Daoy (cell line): ENCODE measurements around the gene SPINK6. TPM values are rescaled to one million over a fixed set of nuclear protein-coding genes. Genes with fewer than 3 reads are reported as not detected.

Experiments used
- DNase-seq: peaks from one replicate; pipeline ENCODE4 v3.0.0-alpha.2; 2015; ENCODE audit warnings: low read depth
- total RNA-seq: library from RNA; depleted of rRNA; stranded (reverse); fragments of >200 nt; shearing (Covaris generic); gene quantifications from 2 replicates; pipeline ENCODE4 v1.2.3, GENCODE V29; 2014; rRNA removed

Gene SPINK6
- total RNA-seq, 1 experiment from 2014 or later = not detected

- peak; percentile 12 for DNase-seq
Observed at GRCh38 chr5:148224117-148224742, 21.4 kb downstream of the SPINK6 start.

- no peak for DNase-seq
Observed at GRCh38 chr5:148228392-148228984, 25.6 kb downstream of the SPINK6 start.

GRCh38 chr5:148229840-148230239, 27.0 kb downstream of the SPINK6 start:
- DNase-seq = no peak

DNA sequence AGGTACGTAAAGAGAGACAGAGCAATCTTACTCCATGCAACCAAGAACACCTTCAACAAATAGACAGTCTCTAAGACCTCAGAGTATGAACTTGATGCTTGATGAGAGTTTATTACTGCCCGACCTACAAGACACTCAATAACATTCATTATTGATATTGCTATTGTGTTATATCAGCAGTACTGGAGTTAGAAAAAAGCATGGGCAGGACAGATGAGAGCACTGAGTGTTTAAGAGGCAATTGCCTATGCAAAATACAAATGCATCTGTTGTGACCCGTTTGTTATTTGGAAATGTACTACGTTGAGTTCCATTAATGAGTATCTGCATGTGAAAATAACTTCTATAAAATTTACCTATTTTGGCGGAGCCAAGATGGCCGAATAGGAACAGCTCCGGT, 27.4 kb downstream of the SPINK6 start:
- DNase-seq = no peak

- DNase-seq = no peak
Observed at GRCh38 chr5:148237785-148238417, 35.1 kb downstream of the SPINK6 start.

- DNase-seq = no peak
Observed at GRCh38 chr5:148238418-148238794, 35.6 kb downstream of the SPINK6 start, which contains the start of gene MARCOL. MARCOL (plus strand) TSS chr5:148238525; CDS start chr5:148238598, 73 bp downstream.

GRCh38 chr5:148248894-148249293, 46.1 kb downstream of the SPINK6 start:
- DNase-seq = no peak

GRCh38 chr5:148255456-148255855, 52.6 kb downstream of the SPINK6 start:
- no peak for DNase-seq

- no peak for DNase-seq
Observed at GRCh38 chr5:148259288-148259687, 56.4 kb downstream of the SPINK6 start.

DNA sequence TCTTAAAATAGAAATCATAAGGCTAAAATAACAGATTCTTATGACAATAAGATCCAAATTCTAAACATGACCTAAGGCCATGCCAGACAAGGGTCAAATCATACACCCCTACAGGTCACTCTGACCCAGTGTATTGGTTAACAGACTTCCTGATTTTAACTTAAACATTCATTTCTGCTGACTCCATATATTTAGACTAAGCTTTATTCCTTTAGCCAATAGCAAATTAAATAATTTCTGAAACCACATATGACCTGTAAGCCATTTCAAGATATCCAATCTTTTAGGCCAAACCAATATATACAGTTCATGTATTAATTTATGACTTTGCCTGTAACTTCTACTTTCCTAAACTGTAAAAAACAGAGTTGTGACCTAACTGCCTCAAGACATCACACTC, 58.4 kb downstream of the SPINK6 start:
- DNase-seq = no peak

Other genes starting within 250 kb of the SPINK6 start
- gene SPINK5, start 139.1 kb upstream of the SPINK6 start, total RNA-seq = not detected in 2 replicates
- not detected in 2 replicates for gene SPINK14, start 34.5 kb upstream of the SPINK6 start, total RNA-seq
- not detected in 2 replicates for gene MARCOL, start 35.5 kb downstream of the SPINK6 start, total RNA-seq
- not detected in 2 replicates for gene SPINK13, start 65.8 kb downstream of the SPINK6 start, total RNA-seq
- gene SPINK7, start 109.4 kb downstream of the SPINK6 start, total RNA-seq = not detected in 2 replicates
- not detected in 2 replicates for gene SPINK9, start 132.5 kb downstream of the SPINK6 start, total RNA-seq
- 38.2 and 40.3 TPM in 2 replicates for gene FBXO38, start 180.9 kb downstream of the SPINK6 start, total RNA-seq